Measurements from ENCODE around the gene ZNF626. TPM values are rescaled to one million over a fixed set of nuclear protein-coding genes. Genes with fewer than 3 reads are reported as not detected.
A peak's percentile ranks its signal among the peaks of the same experiment; 100 is the strongest.
"Not testable (repeated sequence)": the region's sequence is repeated elsewhere in the genome, so short reads cannot be mapped to it uniquely, and the experiment has no call there.

The ZNF626 gene
- total RNA-seq (4.0 TPM), polyA plus RNA-seq (10 to 100 TPM in 2 of 4 donors, 1 to 10 TPM in 2; 4.5 to 17.3 (median 8.9) TPM)

- Mint-ChIP-seq H3K4me3 (peak within 1 kb of the TSS; percentile 87 to 97 (median 96)), H3K27me3 (no peaks in the 10 kb centered on the region), H3K36me3 (peaks cover 38% of the 10 kb centered on the region), H3K9me3 (peaks cover 0 to 30% (median 14%) of the 10 kb centered on the region in 7 donors), H3K4me1 (peaks cover 4 to 64% (median 16%) of the 10 kb centered on the region in 4 donors), H3K27ac (peak within 1 kb of the TSS; percentile 95 to 99 (median 98))
- H3K27me3 ChIP-seq (ENCODE audit: control insufficient read depth, insufficient read depth, low read length), result no peaks in the 10 kb centered on the region
- H3K27ac ChIP-seq (ENCODE audit: insufficient read depth, low read length, poor library complexity, severe bottlenecking), result peak within 1 kb of the TSS; percentile 72
- peaks cover 25 to 34% of the 10 kb centered on the region in 2 experiments for H3K9me3 ChIP-seq (ENCODE audit: control insufficient read depth in 2 of 2, low read length in 2 of 2)
- ATAC-seq (ENCODE audit: low read depth in 2 of 2) (peak; percentile 99), DNase-seq (peak; percentile 73 to 90 (median 89))
- peak within 1 kb of the TSS; percentile 81 for H3K4me3 ChIP-seq (ENCODE audit: low read depth, low read length)
- H3K4me1 ChIP-seq (ENCODE audit: control insufficient read depth, insufficient read depth, low read length, poor library complexity, severe bottlenecking), result no peaks in the 10 kb centered on the region
- peaks cover 29% of the 10 kb centered on the region for H3K36me3 ChIP-seq (ENCODE audit: control insufficient read depth, insufficient read depth, low read length)
Observed at GRCh38 chr19:20661150-20661819, at the start of gene ZNF626. Gene ZNF626, minus strand, starts transcription at chr19:20661571. Its CDS starts 125 bp downstream, at chr19:20661446.

GRCh38 chr19:20669263-20669662 lies 7.9 kb upstream of the ZNF626 start:
- Histone ChIP-seq H3K36me3 (ENCODE audit: control insufficient read depth, insufficient read depth, low read length) (no peaks in the 10 kb centered on the region), H3K4me3 (ENCODE audit: low read depth, low read length) (no peak overlapping the region), H3K27ac (ENCODE audit: insufficient read depth, low read length, poor library complexity, severe bottlenecking) (no peak overlapping the region), H3K9me3 (ENCODE audit: control insufficient read depth in 2 of 2, low read length in 2 of 2) (peaks cover 3% of the 10 kb centered on the region in 2 experiments), H3K4me1 (ENCODE audit: control insufficient read depth, insufficient read depth, low read length, poor library complexity, severe bottlenecking) (no peaks in the 10 kb centered on the region), H3K27me3 (ENCODE audit: control insufficient read depth, insufficient read depth, low read length) (no peaks in the 10 kb centered on the region)
- DNase-seq (no peak), ATAC-seq (ENCODE audit: low read depth in 2 of 2) (no peak)
- Mint-ChIP-seq H3K27ac (no peak overlapping the region), H3K4me1 (peaks cover 2 to 6% (median 4%) of the 10 kb centered on the region in 4 donors), H3K36me3 (peaks cover 4% of the 10 kb centered on the region), H3K9me3 (peaks cover 0 to 6% (median 3%) of the 10 kb centered on the region in 7 donors), H3K4me3 (no peak overlapping the region), H3K27me3 (no peaks in the 10 kb centered on the region)

- Mint-ChIP-seq H3K4me3 (no peak overlapping the region), H3K4me1 (peaks cover 4 to 21% (median 5%) of the 10 kb centered on the region in 4 donors), H3K27me3 (no peaks in the 10 kb centered on the region), H3K36me3 (peaks cover 5% of the 10 kb centered on the region), H3K27ac (no peak overlapping the region), H3K9me3 (peaks cover 0 to 9% (median 1%) of the 10 kb centered on the region in 7 donors)
- ATAC-seq (ENCODE audit: low read depth in 2 of 2) (no peak), DNase-seq (no peak)
- peaks cover 0 to 3% of the 10 kb centered on the region in 2 experiments for H3K9me3 ChIP-seq (ENCODE audit: control insufficient read depth in 2 of 2, low read length in 2 of 2)
- no peaks in the 10 kb centered on the region for H3K4me1 ChIP-seq (ENCODE audit: control insufficient read depth, insufficient read depth, low read length, poor library complexity, severe bottlenecking)
- H3K4me3 ChIP-seq (ENCODE audit: low read depth, low read length), result no peak overlapping the region
- no peaks in the 10 kb centered on the region for H3K27me3 ChIP-seq (ENCODE audit: control insufficient read depth, insufficient read depth, low read length)
- H3K27ac ChIP-seq (ENCODE audit: insufficient read depth, low read length, poor library complexity, severe bottlenecking), result no peak overlapping the region
- H3K36me3 ChIP-seq (ENCODE audit: control insufficient read depth, insufficient read depth, low read length), result no peaks in the 10 kb centered on the region
Observed at GRCh38 chr19:20667281-20667680, 5.9 kb upstream of the ZNF626 start.

GRCh38 chr19:20664901-20665781 lies 3.8 kb upstream of the ZNF626 start:
- Mint-ChIP-seq H3K27ac (peak overlapping the region in 2 of 3 donors; percentile 62 to 90), H3K4me1 (peaks cover 4 to 36% (median 9%) of the 10 kb centered on the region in 4 donors), H3K9me3 (peaks cover 0 to 10% (median 0%) of the 10 kb centered on the region in 7 donors), H3K4me3 (peak overlapping the region in 2 of 4 donors; percentile 74 to 86), H3K36me3 (peaks cover 10% of the 10 kb centered on the region), H3K27me3 (no peaks in the 10 kb centered on the region)
- ATAC-seq (ENCODE audit: low read depth in 2 of 2) (no peak), DNase-seq (no peak)
- H3K27me3 ChIP-seq (ENCODE audit: control insufficient read depth, insufficient read depth, low read length), result no peaks in the 10 kb centered on the region
- H3K4me1 ChIP-seq (ENCODE audit: control insufficient read depth, insufficient read depth, low read length, poor library complexity, severe bottlenecking), result no peaks in the 10 kb centered on the region
- no peak overlapping the region for H3K27ac ChIP-seq (ENCODE audit: insufficient read depth, low read length, poor library complexity, severe bottlenecking)
- peak overlapping the region; percentile 32 for H3K4me3 ChIP-seq (ENCODE audit: low read depth, low read length)
- peaks cover 2 to 3% of the 10 kb centered on the region in 2 experiments for H3K9me3 ChIP-seq (ENCODE audit: control insufficient read depth in 2 of 2, low read length in 2 of 2)
- no peaks in the 10 kb centered on the region for H3K36me3 ChIP-seq (ENCODE audit: control insufficient read depth, insufficient read depth, low read length)

- peaks cover 4 to 40% (median 9%) of the 10 kb centered on the region in 4 donors for H3K4me1 Mint-ChIP-seq
- not testable (repeated sequence) for H3K36me3 ChIP-seq (ENCODE audit: control insufficient read depth, insufficient read depth, low read length); H3K4me1 ChIP-seq (ENCODE audit: control insufficient read depth, insufficient read depth, low read length, poor library complexity, severe bottlenecking); H3K27me3 Mint-ChIP-seq; H3K27me3 ChIP-seq (ENCODE audit: control insufficient read depth, insufficient read depth, low read length); DNase-seq; H3K27ac ChIP-seq (ENCODE audit: insufficient read depth, low read length, poor library complexity, severe bottlenecking); ATAC-seq (ENCODE audit: low read depth in 2 of 2); H3K9me3 ChIP-seq (ENCODE audit: control insufficient read depth in 2 of 2, low read length in 2 of 2)
- H3K9me3 Mint-ChIP-seq, result peaks cover 0 to 10% (median 0%) of the 10 kb centered on the region in 7 donors
- H3K4me3 ChIP-seq (ENCODE audit: low read depth, low read length), result peak overlapping the region; percentile 32
- peak overlapping the region in 2 of 4 donors; percentile 74 to 86 for H3K4me3 Mint-ChIP-seq
- H3K36me3 Mint-ChIP-seq, result peaks cover 13% of the 10 kb centered on the region
- H3K27ac Mint-ChIP-seq, result peak overlapping the region in 2 of 3 donors; percentile 62 to 90
Observed at GRCh38 chr19:20664475-20664874, 3.1 kb upstream of the ZNF626 start.

GRCh38 chr19:20662421-20663105 lies 1.2 kb upstream of the ZNF626 start:
- ATAC-seq (ENCODE audit: low read depth in 2 of 2), result no peak
- Mint-ChIP-seq H3K4me1 (peaks cover 4 to 56% (median 16%) of the 10 kb centered on the region in 4 donors), H3K27ac (peak overlapping the region in 2 of 3 donors; percentile 52 to 57)

More at GRCh38 chr19:20662421-20663105, 1.2 kb upstream of the ZNF626 start:
- H3K36me3 Mint-ChIP-seq, result peaks cover 28% of the 10 kb centered on the region
- Histone ChIP-seq H3K4me3 (ENCODE audit: low read depth, low read length) (no peak overlapping the region), H3K9me3 (ENCODE audit: control insufficient read depth in 2 of 2, low read length in 2 of 2) (peaks cover 19 to 28% of the 10 kb centered on the region in 2 experiments), H3K4me1 (ENCODE audit: control insufficient read depth, insufficient read depth, low read length, poor library complexity, severe bottlenecking) (no peaks in the 10 kb centered on the region), H3K36me3 (ENCODE audit: control insufficient read depth, insufficient read depth, low read length) (peaks cover 17% of the 10 kb centered on the region), H3K27me3 (ENCODE audit: control insufficient read depth, insufficient read depth, low read length) (no peaks in the 10 kb centered on the region), H3K27ac (ENCODE audit: insufficient read depth, low read length, poor library complexity, severe bottlenecking) (no peak overlapping the region)
- peaks cover 0 to 24% (median 7%) of the 10 kb centered on the region in 7 donors for H3K9me3 Mint-ChIP-seq
- no peak for DNase-seq
- peak overlapping the region; percentile 9 to 49 (median 34) for H3K4me3 Mint-ChIP-seq
- no peaks in the 10 kb centered on the region for H3K27me3 Mint-ChIP-seq
